Measurements from ENCODE around the gene EFCAB11. TPM values are rescaled to one million over a fixed set of nuclear protein-coding genes. Genes with fewer than 3 reads are reported as not detected.

Gene EFCAB11
- total and polyA plus RNA-seq, 2 experiments from 2014 or later = 7.2 to 10.8 TPM

- H3K4me3 ChIP-seq = no peak overlapping the region
- H4K20me1 ChIP-seq (ENCODE audit: insufficient read depth, poor library complexity, severe bottlenecking) = no peaks in the 10 kb centered on the region
- H3K36me3 ChIP-seq (replicated peaks; ENCODE audit: insufficient read depth, low read depth) = no peaks in the 10 kb centered on the region
- no peaks in the 10 kb centered on the region for H3K27me3 ChIP-seq
- no peak overlapping the region for H3K27ac ChIP-seq
- H3K9me2 ChIP-seq (replicated peaks; ENCODE audit: insufficient read depth) = no peaks in the 10 kb centered on the region
- H3K79me2 ChIP-seq = no peaks in the 10 kb centered on the region
- H3K9me3 ChIP-seq (ENCODE audit: low read depth) = no peaks in the 10 kb centered on the region
- no peak for DNase-seq (ENCODE audit: low spot score)
- no peaks in the 10 kb centered on the region for H3K4me1 ChIP-seq (ENCODE audit: insufficient read depth)
- TF ChIP-seq CTCF (IDR thresholded peaks at IDR 0.05; ENCODE audit: poor library complexity) (no peak), EZH2phosphoT487 (IDR thresholded peaks at IDR 0.05; ENCODE audit: low read depth, severe bottlenecking, unreplicated experiment) (no peak), EZH2 (IDR thresholded peaks at IDR 0.05; ENCODE audit: borderline replicate concordance) (no peak)
- H2AFZ ChIP-seq = no peak overlapping the region
- 82% methylated on average over 4 of the region's 4 CpGs for WGBS (ENCODE audit: low lambda C conversion rate, missing lambda C conversion rate)
- no peak overlapping the region for H3K4me2 ChIP-seq
Observed at GRCh38 chr14:89755816-89756215, 198.7 kb downstream of the EFCAB11 start.

GRCh38 chr14:89753828-89754412 lies 200.6 kb downstream of the EFCAB11 start:
- Histone ChIP-seq H4K20me1 (ENCODE audit: insufficient read depth, poor library complexity, severe bottlenecking) (no peaks in the 10 kb centered on the region), H3K27ac (no peak overlapping the region), H3K4me3 (no peak overlapping the region), H3K36me3 (replicated peaks; ENCODE audit: insufficient read depth, low read depth) (no peaks in the 10 kb centered on the region), H3K4me2 (no peak overlapping the region), H2AFZ (no peak overlapping the region), H3K79me2 (no peaks in the 10 kb centered on the region), H3K4me1 (ENCODE audit: insufficient read depth) (no peaks in the 10 kb centered on the region), H3K9me3 (ENCODE audit: low read depth) (no peaks in the 10 kb centered on the region), H3K9me2 (replicated peaks; ENCODE audit: insufficient read depth) (no peaks in the 10 kb centered on the region), H3K27me3 (no peaks in the 10 kb centered on the region)
- no peak for DNase-seq (ENCODE audit: low spot score)
- WGBS (ENCODE audit: low lambda C conversion rate, missing lambda C conversion rate) = 93% methylated on average over 4 of the region's 4 CpGs
- TF ChIP-seq EZH2 (IDR thresholded peaks at IDR 0.05; ENCODE audit: borderline replicate concordance) (no peak), CTCF (IDR thresholded peaks at IDR 0.05; ENCODE audit: poor library complexity) (no peak), EZH2phosphoT487 (IDR thresholded peaks at IDR 0.05; ENCODE audit: low read depth, severe bottlenecking, unreplicated experiment) (no peak)

GRCh38 chr14:89750908-89751392 lies 203.6 kb downstream of the EFCAB11 start:
- Histone ChIP-seq H3K9me2 (replicated peaks; ENCODE audit: insufficient read depth) (no peaks in the 10 kb centered on the region), H2AFZ (no peak overlapping the region), H3K4me2 (no peak overlapping the region), H3K27me3 (no peaks in the 10 kb centered on the region), H3K9me3 (ENCODE audit: low read depth) (no peaks in the 10 kb centered on the region), H3K4me1 (ENCODE audit: insufficient read depth) (no peaks in the 10 kb centered on the region), H3K4me3 (no peak overlapping the region), H3K27ac (no peak overlapping the region), H4K20me1 (ENCODE audit: insufficient read depth, poor library complexity, severe bottlenecking) (no peaks in the 10 kb centered on the region), H3K79me2 (no peaks in the 10 kb centered on the region), H3K36me3 (replicated peaks; ENCODE audit: insufficient read depth, low read depth) (no peaks in the 10 kb centered on the region)
- 92% methylated on average over 5 of the region's 5 CpGs for WGBS (ENCODE audit: low lambda C conversion rate, missing lambda C conversion rate)
- DNase-seq (ENCODE audit: low spot score) = no peak
- TF ChIP-seq CTCF (IDR thresholded peaks at IDR 0.05; ENCODE audit: poor library complexity) = no peak
- TF ChIP-seq EZH2 (IDR thresholded peaks at IDR 0.05; ENCODE audit: borderline replicate concordance) = no peak
- TF ChIP-seq EZH2phosphoT487 (IDR thresholded peaks at IDR 0.05; ENCODE audit: low read depth, severe bottlenecking, unreplicated experiment) = no peak

Measured in hepatocyte (in vitro differentiated cells).